Hypothalamus (tissue), 51 donors: Measurements from ENCODE around the gene DRC1.
"Not testable (repeated sequence)": the region's sequence is repeated elsewhere in the genome, so short reads cannot be mapped to it uniquely, and the experiment has no call there.

Experiments used
- DNase-seq, 51 donors: peaks; one replicate each; lab custom pipeline; 2025; lab: John Stamatoyannopoulos, UW

DRC1 gene

GRCh38 chr2:26462100-26462499 is 60.4 kb downstream of the DRC1 start:
- no peak for DNase-seq

- DNase-seq: peak in 20 of 51 donors; percentile 4 to 42 (median 22)
Measured at GRCh38 chr2:26462511-26463243, 61.0 kb downstream of the DRC1 start.

GRCh38 chr2:26463244-26464192 is 61.8 kb downstream of the DRC1 start:
- no peak for DNase-seq

- no peak for DNase-seq
Measured at GRCh38 chr2:26464390-26465265, 62.9 kb downstream of the DRC1 start.

GRCh38 chr2:26465266-26465925 is 63.7 kb downstream of the DRC1 start:
- no peak for DNase-seq

- no peak for DNase-seq
Measured at GRCh38 chr2:26465981-26466471, 64.3 kb downstream of the DRC1 start.

- no peak for DNase-seq
Measured at GRCh38 chr2:26466662-26467310, 65.1 kb downstream of the DRC1 start.

- not testable (repeated sequence) for DNase-seq
Measured at GRCh38 chr2:26468544-26468943, 66.8 kb downstream of the DRC1 start.

GRCh38 chr2:26469092-26469710 is 67.5 kb downstream of the DRC1 start:
- DNase-seq: no peak

- DNase-seq: no peak
Measured at GRCh38 chr2:26469955-26470354, 68.2 kb downstream of the DRC1 start.

- no peak for DNase-seq
Measured at GRCh38 chr2:26470601-26471260, 69.0 kb downstream of the DRC1 start.

GRCh38 chr2:26471289-26471688 is 69.6 kb downstream of the DRC1 start:
- no peak for DNase-seq

GRCh38 chr2:26471766-26472706 is 70.3 kb downstream of the DRC1 start:
- DNase-seq: no peak

GRCh38 chr2:26472821-26473655 is 71.3 kb downstream of the DRC1 start:
- DNase-seq: no peak

GRCh38 chr2:26473796-26474195 is 72.1 kb downstream of the DRC1 start:
- no peak for DNase-seq

- no peak for DNase-seq
Measured at GRCh38 chr2:26474261-26474785, 72.6 kb downstream of the DRC1 start.
